Activated naive CD8-positive, alpha-beta T cell treated with anti-CD3 and anti-CD28 coated beads, Interleukin-2, amount 50 U/mL, for 24 hours (primary cell): ENCODE measurements around the gene FLT1.

Experiments
- ATAC-seq: fragments of 150-1000 bp; cut with Tn5 transposase; one replicate; pipeline ENCODE4 v1.10.0; 2021
- DNase-seq: peaks from one replicate; pipeline ENCODE4 v3.0.0; 2021
- H3K27ac Mint-ChIP-seq: one replicate; pipeline ENCODE4 v1.8.0; 2021; ENCODE audit warnings: mild to moderate bottlenecking, mixed read lengths
- H3K27me3 Mint-ChIP-seq: one replicate; pipeline ENCODE4 v1.8.0; 2021; ENCODE audit warnings: mixed read lengths
- H3K36me3 Mint-ChIP-seq: one replicate; pipeline ENCODE4 v1.8.0; 2021; ENCODE audit warnings: low read depth, mixed read lengths
- H3K4me1 Mint-ChIP-seq: one replicate; pipeline ENCODE4 v1.8.0; 2021; ENCODE audit warnings: mixed read lengths
- H3K4me3 Mint-ChIP-seq: one replicate; pipeline ENCODE4 v1.8.0; 2021; ENCODE audit warnings: mild to moderate bottlenecking, moderate library complexity, mixed read lengths
- H3K9me3 Mint-ChIP-seq: one replicate; pipeline ENCODE4 v1.8.0; 2021; ENCODE audit warnings: mixed read lengths

Gene FLT1

GRCh38 chr13:28448651-28449358, 46.1 kb downstream of the FLT1 start:
- H3K27ac Mint-ChIP-seq = no peak overlapping the region
- no peaks in the 10 kb centered on the region for H3K27me3 Mint-ChIP-seq
- no peak for ATAC-seq
- no peak overlapping the region for H3K4me3 Mint-ChIP-seq
- H3K9me3 Mint-ChIP-seq = peaks cover 26% of the 10 kb centered on the region
- DNase-seq = no peak
- peaks cover 1% of the 10 kb centered on the region for H3K4me1 Mint-ChIP-seq
- peaks cover 9% of the 10 kb centered on the region for H3K36me3 Mint-ChIP-seq

GRCh38 chr13:28447989-28448388, 46.9 kb downstream of the FLT1 start:
- DNase-seq (no peak), ATAC-seq (no peak)
- Mint-ChIP-seq H3K27ac (no peak overlapping the region), H3K9me3 (peaks cover 28% of the 10 kb centered on the region), H3K4me3 (no peak overlapping the region), H3K4me1 (peaks cover 1% of the 10 kb centered on the region), H3K36me3 (peaks cover 9% of the 10 kb centered on the region), H3K27me3 (no peaks in the 10 kb centered on the region)

DNA sequence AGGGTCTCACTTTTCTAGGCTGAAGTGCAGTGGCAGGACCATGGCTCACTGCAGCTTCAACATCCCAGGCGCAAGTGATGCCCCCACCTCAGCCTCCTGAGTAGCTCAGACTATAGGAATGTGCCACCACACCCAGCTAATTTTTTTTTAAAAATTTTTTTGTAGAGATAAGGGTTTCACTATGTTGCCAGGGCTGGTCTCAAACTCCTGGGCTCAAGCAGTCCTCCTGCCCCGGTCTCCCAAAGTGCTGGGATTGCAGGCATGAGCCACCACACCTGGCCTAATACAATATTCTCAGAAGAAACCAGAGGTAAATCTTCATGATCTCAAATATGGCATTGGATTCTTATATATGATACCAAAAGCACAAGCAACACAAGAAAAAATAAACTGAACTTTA, 47.7 kb downstream of the FLT1 start:
- Mint-ChIP-seq H3K4me3 (no peak overlapping the region), H3K4me1 (peaks cover 1% of the 10 kb centered on the region), H3K9me3 (peaks cover 28% of the 10 kb centered on the region), H3K36me3 (peaks cover 9% of the 10 kb centered on the region), H3K27me3 (no peaks in the 10 kb centered on the region), H3K27ac (no peak overlapping the region)
- ATAC-seq (no peak), DNase-seq (no peak)

GRCh38 chr13:28442839-28443238, 52.1 kb downstream of the FLT1 start:
- peaks cover 22% of the 10 kb centered on the region for H3K9me3 Mint-ChIP-seq
- no peak overlapping the region for H3K27ac Mint-ChIP-seq
- no peak overlapping the region for H3K4me3 Mint-ChIP-seq
- no peaks in the 10 kb centered on the region for H3K4me1 Mint-ChIP-seq
- peaks cover 5% of the 10 kb centered on the region for H3K36me3 Mint-ChIP-seq
- no peaks in the 10 kb centered on the region for H3K27me3 Mint-ChIP-seq
- DNase-seq (no peak), ATAC-seq (no peak)

- ATAC-seq (no peak), DNase-seq (no peak)
- H3K36me3 Mint-ChIP-seq = peaks cover 3% of the 10 kb centered on the region
- H3K27me3 Mint-ChIP-seq = no peaks in the 10 kb centered on the region
- H3K4me3 Mint-ChIP-seq = no peak overlapping the region
- no peaks in the 10 kb centered on the region for H3K4me1 Mint-ChIP-seq
- no peak overlapping the region for H3K27ac Mint-ChIP-seq
- peaks cover 18% of the 10 kb centered on the region for H3K9me3 Mint-ChIP-seq
Observed at GRCh38 chr13:28441529-28441928, 53.4 kb downstream of the FLT1 start.

GRCh38 chr13:28440774-28441504, 54.0 kb downstream of the FLT1 start:
- Mint-ChIP-seq H3K27ac (no peak overlapping the region), H3K4me1 (no peaks in the 10 kb centered on the region), H3K27me3 (no peaks in the 10 kb centered on the region), H3K9me3 (peaks cover 12% of the 10 kb centered on the region), H3K4me3 (no peak overlapping the region), H3K36me3 (peaks cover 3% of the 10 kb centered on the region)
- ATAC-seq (no peak), DNase-seq (no peak)

DNA sequence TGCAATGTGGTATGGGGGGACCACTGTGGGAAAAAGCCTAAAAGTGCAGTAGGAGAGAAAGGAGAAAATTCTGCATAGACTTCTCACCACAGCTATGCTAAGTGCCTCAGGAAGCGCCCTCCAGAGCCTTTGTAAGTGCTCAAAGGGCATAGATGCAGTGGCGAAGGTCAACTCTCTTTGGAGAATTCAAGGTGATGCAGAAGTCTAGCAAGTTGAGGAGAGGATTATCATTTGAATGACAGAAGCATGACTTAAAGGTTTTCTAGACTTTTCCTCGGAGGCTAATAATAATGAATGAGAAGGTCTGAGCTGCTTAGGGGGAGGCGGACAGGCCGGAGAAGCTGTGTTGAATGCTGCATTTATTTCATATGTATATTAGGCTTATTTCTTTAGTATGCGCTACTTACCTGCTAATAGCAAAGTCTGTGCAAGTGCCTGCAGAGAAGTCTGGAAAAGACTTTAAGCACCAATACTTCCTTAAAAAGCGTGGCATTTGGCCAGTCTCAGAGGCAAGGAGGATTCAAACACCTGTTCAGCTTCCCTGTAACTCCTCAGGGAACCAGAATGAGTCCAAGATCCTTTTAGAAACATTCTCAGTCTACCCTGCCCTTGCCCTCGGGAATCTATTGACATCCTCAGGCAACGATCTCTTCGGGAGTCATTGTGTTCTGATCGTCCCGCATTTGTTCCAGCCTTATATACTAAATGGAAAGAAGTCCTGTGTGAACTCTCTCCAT, 56.2 kb downstream of the FLT1 start:
- Mint-ChIP-seq H3K4me3 (no peak overlapping the region), H3K9me3 (peaks cover 2% of the 10 kb centered on the region), H3K4me1 (no peaks in the 10 kb centered on the region), H3K36me3 (no peaks in the 10 kb centered on the region), H3K27ac (no peak overlapping the region), H3K27me3 (no peaks in the 10 kb centered on the region)
- no peak for ATAC-seq
- DNase-seq = no peak

DNA sequence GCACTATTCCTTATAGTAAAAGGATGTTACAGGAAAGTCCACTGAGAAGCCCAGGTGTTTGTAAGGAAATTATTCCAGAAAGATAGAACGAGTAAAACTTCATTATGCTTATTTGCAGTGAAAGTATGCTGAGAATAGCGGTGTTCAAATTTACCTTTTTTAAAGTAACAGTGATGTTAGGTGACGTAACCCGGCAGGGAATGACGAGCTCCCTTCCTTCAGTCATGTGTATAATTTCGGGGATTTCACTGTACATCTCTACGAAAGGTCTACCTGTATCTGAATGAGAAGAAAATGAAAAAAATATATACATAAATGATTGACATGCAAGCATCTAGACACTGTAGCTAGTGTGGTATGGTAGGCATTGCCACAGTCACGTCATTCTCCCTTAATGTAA, 56.9 kb downstream of the FLT1 start:
- H3K4me1 Mint-ChIP-seq = no peaks in the 10 kb centered on the region
- ATAC-seq (no peak), DNase-seq (no peak)
- no peak overlapping the region for H3K4me3 Mint-ChIP-seq
- H3K27ac Mint-ChIP-seq = no peak overlapping the region
- H3K9me3 Mint-ChIP-seq = no peaks in the 10 kb centered on the region
- H3K36me3 Mint-ChIP-seq = no peaks in the 10 kb centered on the region
- H3K27me3 Mint-ChIP-seq = no peaks in the 10 kb centered on the region

DNA sequence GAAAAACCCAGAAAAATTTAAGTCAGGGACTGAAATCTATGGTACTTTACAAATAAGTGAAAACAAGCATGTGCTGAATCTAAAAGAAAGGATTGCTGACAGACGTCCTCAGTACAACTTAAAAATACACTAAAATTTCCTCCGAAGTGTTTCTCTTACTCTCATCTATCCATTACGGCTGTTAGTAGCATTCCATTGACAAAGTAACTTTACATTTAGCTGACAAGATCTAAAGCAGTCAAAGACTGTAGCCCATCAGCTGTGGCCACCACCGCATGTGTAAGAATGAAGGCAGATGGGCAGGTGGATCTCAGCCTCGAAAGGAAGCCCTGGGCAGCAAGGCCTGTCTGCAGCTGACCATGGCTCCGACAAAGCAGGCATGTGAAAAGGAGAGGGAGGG, 59.0 kb downstream of the FLT1 start:
- H3K4me1 Mint-ChIP-seq = no peaks in the 10 kb centered on the region
- no peaks in the 10 kb centered on the region for H3K27me3 Mint-ChIP-seq
- no peak overlapping the region for H3K4me3 Mint-ChIP-seq
- DNase-seq (no peak), ATAC-seq (no peak)
- H3K27ac Mint-ChIP-seq = no peak overlapping the region
- H3K36me3 Mint-ChIP-seq = no peaks in the 10 kb centered on the region
- H3K9me3 Mint-ChIP-seq = no peaks in the 10 kb centered on the region

- Mint-ChIP-seq H3K4me1 (no peaks in the 10 kb centered on the region), H3K4me3 (no peak overlapping the region), H3K36me3 (no peaks in the 10 kb centered on the region), H3K27me3 (no peaks in the 10 kb centered on the region), H3K9me3 (no peaks in the 10 kb centered on the region), H3K27ac (no peak overlapping the region)
- no peak for ATAC-seq
- DNase-seq = no peak
Observed at GRCh38 chr13:28434926-28435325, 60.0 kb downstream of the FLT1 start.

DNA sequence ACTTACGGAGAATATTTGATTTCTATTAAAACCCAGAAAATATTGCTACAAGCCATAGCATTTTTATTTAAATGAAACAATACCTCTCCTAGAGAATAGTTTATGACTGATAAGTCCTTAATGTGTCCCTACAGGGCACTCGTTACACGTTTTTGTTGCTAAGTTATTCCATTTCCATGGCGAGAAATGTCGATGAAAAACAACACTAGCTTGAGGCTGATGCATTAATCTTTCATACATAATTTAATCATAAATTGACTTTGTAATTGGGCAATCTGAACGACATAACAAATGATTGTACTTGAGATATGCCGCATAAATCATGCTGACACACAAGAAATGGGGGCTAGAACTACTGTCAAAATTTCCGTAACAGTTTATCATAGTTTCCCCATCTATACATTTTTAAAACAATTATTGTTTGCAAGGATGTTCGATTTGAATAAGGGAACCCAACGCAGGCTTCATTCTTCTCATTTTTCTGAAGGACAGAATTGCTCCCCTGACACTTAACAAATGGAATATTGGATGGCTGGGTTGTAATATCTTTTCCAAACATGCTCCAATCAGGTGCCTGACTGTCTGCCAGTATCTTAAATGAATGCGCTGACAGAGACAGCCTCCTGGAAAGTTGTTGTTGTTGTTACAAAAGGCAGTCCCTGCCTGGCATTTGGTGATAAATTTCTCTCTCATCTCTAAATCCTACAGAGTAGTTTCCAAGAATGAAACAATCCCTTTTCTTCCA, 61.9 kb downstream of the FLT1 start:
- no peak for ATAC-seq
- no peaks in the 10 kb centered on the region for H3K27me3 Mint-ChIP-seq
- H3K9me3 Mint-ChIP-seq = no peaks in the 10 kb centered on the region
- no peaks in the 10 kb centered on the region for H3K36me3 Mint-ChIP-seq
- no peaks in the 10 kb centered on the region for H3K4me1 Mint-ChIP-seq
- H3K4me3 Mint-ChIP-seq = no peak overlapping the region
- DNase-seq = no peak
- no peak overlapping the region for H3K27ac Mint-ChIP-seq

GRCh38 chr13:28429685-28430290, 65.1 kb downstream of the FLT1 start:
- Mint-ChIP-seq H3K36me3 (peaks cover 5% of the 10 kb centered on the region), H3K4me1 (no peaks in the 10 kb centered on the region), H3K27ac (peak overlapping the region; percentile 66), H3K4me3 (peak overlapping the region; percentile 6), H3K27me3 (no peaks in the 10 kb centered on the region), H3K9me3 (no peaks in the 10 kb centered on the region)
- DNase-seq (no peak), ATAC-seq (peak; percentile 10)

DNA sequence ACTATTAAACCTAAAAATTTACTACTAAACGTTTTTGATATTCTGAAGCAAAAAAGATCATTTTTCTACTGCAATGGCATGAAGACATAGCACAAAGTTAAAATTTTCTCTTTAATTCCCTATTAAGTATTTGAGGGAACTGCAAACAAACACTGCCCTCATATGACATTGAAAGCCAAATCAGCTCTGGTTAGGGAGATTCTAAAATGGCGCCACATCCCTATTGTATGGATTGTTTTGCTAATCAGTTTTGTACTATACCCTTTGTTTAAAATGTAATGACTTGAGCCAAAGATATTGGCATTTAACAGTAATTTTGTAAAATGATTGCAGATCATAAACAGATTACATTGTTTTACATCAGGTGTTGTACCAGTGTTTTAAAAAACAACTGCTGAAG, 65.8 kb downstream of the FLT1 start:
- no peaks in the 10 kb centered on the region for H3K4me1 Mint-ChIP-seq
- no peak overlapping the region for H3K4me3 Mint-ChIP-seq
- DNase-seq (no peak), ATAC-seq (no peak)
- peaks cover 5% of the 10 kb centered on the region for H3K36me3 Mint-ChIP-seq
- no peaks in the 10 kb centered on the region for H3K9me3 Mint-ChIP-seq
- no peaks in the 10 kb centered on the region for H3K27me3 Mint-ChIP-seq
- no peak overlapping the region for H3K27ac Mint-ChIP-seq

DNA sequence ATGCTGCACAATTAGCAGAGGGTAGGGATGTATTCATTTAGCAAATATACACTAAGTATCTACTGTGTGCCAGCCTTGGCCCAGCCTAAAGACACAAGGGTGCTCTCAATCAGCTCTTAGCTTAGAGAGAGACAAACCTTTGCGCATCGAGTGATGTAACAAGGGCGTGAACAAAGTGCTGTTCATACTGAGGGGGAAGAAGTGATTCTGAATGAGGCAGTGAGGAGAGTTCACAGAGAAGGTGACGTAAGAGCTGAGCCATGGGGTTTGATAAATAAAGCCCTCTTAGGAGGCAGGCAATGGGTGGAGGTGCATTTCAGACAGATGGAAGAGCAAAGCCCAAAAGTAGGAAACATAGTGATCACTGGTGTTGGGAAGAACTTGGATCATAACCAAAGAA, 68.5 kb downstream of the FLT1 start:
- Mint-ChIP-seq H3K27me3 (no peaks in the 10 kb centered on the region), H3K9me3 (no peaks in the 10 kb centered on the region), H3K27ac (no peak overlapping the region), H3K4me1 (peaks cover 19% of the 10 kb centered on the region), H3K36me3 (peaks cover 5% of the 10 kb centered on the region), H3K4me3 (no peak overlapping the region)
- DNase-seq (no peak), ATAC-seq (no peak)
